ENCODE measurements around the gene CEP131.

CEP131 gene

DNA sequence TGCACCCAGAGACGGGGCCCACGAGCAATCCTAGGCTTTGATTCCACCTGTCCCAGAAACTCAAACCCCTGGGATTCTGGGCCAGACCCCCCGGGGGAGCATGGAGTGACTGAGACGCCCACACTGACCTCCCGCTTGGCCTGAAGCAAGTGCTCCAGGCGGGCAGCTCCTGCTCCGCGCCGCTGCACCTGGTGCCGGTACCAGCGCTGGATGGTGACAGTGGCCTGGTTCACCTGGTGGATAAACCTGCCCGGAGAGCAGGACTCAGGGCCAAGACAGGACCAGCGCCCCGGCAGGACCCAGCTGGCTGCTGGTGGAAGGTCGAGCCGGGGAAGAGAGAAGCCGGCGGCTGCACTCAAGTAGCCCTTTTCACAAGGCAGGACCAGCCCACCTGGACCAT, 22.6 kb downstream of the CEP131 start:
- DNase-seq (ENCODE audit: low read depth in 3 of 3) = no peak

GRCh38 chr17:81199482-81199830, 23.3 kb downstream of the CEP131 start:
- DNase-seq (ENCODE audit: low read depth in 3 of 3) = no peak

- no peak for DNase-seq (ENCODE audit: low read depth in 3 of 3)
Observed at GRCh38 chr17:81198826-81199481, 23.8 kb downstream of the CEP131 start.

GRCh38 chr17:81197831-81198490, 24.8 kb downstream of the CEP131 start:
- DNase-seq (ENCODE audit: low read depth in 3 of 3) = no peak

- no peak for DNase-seq (ENCODE audit: low read depth in 3 of 3)
Observed at GRCh38 chr17:81197409-81197795, 25.4 kb downstream of the CEP131 start.

GRCh38 chr17:81196505-81197408, 26.0 kb downstream of the CEP131 start:
- DNase-seq (ENCODE audit: low read depth in 3 of 3) = no peak

- no peak for DNase-seq (ENCODE audit: low read depth in 3 of 3)
Observed at GRCh38 chr17:81195941-81196495, 26.7 kb downstream of the CEP131 start.

DNA sequence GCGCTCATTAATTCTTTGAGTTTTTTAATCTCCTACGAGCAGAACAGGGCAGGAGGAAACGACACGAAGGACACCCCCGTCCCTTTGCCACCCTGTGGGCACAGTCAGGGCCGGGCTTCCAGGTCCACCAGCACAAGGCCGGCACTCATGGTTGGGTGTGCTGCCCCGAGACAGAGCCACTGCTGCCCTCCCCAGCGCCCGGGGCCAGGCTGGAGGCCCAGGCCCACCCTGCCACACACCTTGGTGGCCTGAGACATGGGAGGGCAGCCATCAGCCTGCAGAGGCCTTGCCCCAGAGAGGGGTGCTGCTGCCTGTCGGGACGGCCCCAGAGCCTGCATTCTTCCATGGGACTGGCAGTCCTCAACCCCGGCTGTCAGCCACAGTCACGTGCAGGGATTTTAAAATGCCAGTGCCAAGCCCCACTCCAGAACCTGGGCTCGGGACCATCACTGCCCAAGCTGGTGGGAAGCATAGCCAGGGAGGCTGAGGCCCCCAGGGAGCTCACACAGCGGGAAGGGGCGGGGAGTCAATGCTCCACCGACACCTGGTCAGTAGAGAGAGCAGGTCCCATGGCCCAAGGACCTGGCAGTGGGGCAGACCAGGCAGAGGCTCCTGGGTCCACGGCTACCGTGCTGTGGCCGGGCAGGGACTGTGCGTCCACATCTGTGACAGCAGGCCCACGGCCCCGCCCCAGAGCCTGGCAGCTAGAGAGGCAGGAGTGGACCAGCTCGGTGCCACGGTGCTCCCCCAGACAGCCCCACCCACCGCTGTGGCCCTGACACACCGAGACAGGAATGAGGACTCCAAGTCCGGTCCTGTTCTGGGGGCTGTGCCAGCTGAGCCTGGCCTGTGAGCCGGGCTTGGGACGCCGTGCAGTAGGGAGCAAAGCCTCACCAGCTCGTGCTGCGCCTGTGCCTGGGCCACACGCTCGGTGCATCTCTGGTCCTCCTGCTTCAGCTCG, 27.5 kb downstream of the CEP131 start:
- no peak for DNase-seq (ENCODE audit: low read depth in 3 of 3)

DNA sequence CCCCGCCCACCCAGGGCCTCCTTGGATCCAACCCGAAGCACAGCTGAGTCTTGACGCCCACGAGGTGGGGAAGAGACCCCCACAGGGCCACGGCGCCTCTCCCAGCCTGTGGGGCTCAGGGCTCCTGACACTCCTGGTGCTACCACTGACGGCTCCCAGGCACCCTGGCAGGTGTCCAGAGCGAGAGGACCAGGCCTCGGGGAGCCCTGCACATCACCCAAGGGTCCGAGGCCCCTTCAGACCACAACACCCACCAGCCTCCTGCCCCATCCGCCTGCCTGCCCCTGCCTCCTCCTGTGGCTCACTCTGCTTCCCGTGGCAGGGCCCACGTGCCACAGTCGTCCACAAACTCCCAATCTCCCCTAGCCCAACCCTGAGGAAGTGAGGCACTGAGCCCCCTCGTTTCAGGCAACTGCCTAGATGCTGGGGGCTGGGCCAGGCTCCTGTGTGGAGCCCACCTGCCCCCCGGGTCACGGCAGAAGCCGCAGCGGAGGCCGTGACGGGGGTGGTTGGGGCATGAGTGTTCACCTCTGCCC, 28.5 kb downstream of the CEP131 start:
- no peak for DNase-seq (ENCODE audit: low read depth in 3 of 3)

DNA sequence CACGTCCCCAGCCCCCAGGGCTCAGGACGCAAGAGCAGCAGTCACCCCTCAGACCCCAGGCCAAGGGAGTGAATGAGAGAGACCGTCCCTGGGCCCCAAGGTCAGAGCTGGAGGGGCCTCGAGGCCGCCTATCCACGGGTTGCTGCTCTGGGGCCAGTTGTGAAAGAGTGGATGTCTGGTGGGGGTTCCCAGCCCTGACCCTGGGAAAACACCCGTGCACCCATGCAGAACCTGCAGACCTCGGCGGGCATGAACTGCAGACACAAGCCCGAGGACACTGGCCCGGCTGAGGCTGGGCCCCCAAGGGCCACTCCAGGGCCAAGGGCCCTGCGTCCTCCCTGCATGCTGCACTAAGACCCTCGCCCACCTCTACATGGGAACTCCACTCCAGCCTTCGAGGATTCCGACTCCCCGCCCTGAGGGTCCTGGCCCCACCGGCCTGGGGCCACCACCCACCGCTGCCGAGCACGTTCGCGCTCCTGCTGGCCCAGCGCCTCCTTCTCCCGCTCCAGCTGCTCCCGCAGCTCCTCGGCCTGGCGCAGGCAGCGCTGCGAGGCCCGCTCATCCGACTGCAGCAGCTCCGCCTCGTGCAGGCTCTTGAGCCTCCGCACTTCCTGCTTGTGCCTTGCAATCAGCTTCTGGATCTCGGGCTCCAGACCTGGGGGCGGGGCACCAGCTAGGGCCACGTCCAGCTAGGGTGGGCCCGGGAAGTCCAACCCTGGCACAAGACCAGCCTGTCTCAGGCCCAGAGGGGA, 29.1 kb downstream of the CEP131 start:
- no peak for DNase-seq (ENCODE audit: low read depth in 3 of 3)

GRCh38 chr17:81193051-81193410, 29.7 kb downstream of the CEP131 start:
- no peak for DNase-seq (ENCODE audit: low read depth in 3 of 3)

DNA sequence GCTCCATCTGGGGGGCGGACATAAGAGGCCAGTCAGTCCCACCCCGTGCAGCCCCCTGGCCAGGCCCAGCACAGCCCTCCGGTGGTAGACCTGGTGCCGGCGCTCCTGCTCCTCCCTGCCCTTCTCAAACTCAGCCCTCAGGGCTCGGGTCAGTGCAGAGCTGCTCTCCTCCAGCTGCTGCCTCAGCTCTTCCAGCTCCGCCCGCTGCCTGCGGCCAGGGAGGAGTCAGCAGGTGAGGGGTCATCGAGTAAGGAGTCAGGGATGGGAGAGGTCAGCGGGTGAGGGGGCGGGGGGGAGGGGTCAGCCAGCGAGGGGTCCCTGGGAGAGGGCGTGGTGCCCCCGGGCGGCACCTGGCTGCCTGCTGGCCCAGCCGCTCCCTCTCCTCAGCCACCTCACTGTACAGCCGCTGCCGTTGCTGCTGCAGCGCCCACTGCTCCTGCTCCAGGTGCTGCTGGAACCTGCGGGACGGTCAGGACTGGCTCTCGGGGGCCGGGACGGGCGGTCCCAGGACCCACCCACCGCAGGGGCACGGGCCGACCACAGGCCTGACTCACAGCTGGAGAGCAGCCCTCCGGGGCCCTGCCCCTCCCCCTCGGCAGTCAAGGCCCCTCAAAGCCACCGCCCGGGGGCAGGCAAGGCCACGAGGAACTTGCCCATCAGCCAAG, 30.2 kb downstream of the CEP131 start:
- no peak for DNase-seq (ENCODE audit: low read depth in 3 of 3)

DNA sequence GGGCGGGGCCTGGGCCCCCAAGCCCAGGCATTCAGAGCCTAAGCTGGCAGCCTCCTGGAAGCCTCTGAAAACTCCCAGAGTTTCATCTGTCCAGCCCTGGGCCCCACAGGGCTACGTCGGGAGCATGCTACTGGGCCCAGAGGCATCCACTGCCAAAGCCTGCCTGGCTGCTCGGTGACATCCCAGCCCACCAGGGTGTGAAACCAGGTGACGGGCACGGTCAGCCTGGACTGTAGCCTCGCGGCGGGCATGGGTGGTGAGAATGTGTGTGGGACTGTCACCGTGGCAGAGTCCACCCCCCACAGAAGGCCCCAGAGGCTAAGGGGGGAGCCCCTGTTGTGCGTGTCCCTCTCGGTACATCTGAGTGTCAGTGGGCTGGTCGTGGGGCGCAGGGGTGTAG, 31.1 kb downstream of the CEP131 start:
- no peak for DNase-seq (ENCODE audit: low read depth in 3 of 3)

GRCh38 chr17:81191116-81191515, 31.6 kb downstream of the CEP131 start:
- no peak for DNase-seq (ENCODE audit: low read depth in 3 of 3)

GRCh38 chr17:81190591-81190990, 32.2 kb downstream of the CEP131 start:
- DNase-seq (ENCODE audit: low read depth in 3 of 3) = no peak

- no peak for DNase-seq (ENCODE audit: low read depth in 3 of 3)
Observed at GRCh38 chr17:81189670-81190530, 32.9 kb downstream of the CEP131 start.

DNA sequence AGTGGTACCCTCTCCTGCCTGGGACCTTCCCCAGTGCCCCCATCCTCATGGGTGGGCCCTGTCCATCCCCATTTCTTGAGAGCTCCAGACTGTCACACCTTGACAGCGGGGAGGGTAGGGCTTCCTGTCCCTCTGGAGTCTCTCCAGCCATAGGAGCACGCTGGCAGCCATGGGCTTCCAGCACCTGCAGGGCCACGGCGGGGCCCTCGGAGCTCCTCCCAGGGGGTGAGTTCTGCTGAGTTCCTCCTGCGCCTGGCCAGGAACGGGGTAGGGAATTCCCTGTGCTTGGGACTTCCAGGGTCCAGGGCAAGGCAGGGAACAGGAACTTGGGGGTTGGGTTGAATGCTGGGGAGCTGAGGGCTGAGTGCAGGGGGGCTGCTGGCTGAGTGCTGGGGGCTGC, 33.7 kb downstream of the CEP131 start:
- DNase-seq (ENCODE audit: low read depth in 3 of 3) = no peak

DNA sequence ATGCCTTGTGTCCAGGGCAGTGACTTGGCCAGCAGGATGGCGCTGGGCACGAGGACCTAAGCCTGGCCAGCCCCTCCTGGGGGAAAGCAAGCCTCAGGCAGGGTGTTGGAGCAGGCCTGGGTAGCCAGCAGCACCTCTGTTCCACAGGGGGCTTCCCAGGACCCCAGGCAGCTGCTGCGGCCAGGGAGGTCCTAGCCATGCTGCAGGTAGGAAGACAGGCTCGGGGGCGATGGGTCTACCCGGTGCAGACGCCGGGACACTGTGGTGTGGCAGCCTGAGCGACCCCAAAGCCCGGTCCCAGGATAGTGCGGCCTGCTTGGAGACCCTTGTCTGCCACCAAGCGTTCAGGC, 34.3 kb downstream of the CEP131 start:
- DNase-seq (ENCODE audit: low read depth in 3 of 3) = no peak

Data from stimulated activated CD4-positive, alpha-beta T cell treated with anti-CD3 and anti-CD28 coated beads, TNF-alpha, amount 100 ng/mL, for 4 hours (primary cell).